ENCODE measurements around the gene CCT7.

CCT7 gene

DNA sequence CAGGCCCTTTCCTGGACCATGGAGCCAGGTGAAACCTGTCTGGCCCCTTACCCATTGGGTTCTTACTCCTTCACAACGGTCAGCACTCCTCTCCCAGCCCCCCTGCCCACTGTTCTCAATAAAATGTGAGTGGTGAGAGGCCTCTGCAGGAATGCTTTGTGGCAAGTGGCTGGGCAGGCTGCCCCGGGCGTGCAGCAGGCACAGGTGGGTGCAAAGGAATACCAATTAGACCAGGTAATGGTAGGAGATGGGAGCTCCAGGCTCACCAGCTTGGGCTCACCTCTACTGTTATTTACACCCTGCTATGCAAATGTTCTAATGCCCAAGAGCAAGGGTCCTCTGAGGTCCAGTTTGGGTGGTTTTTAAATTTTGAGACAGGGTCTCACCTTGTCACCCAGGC is 7.0 kb upstream of the CCT7 start:
- no peak for DNase-seq

DNA sequence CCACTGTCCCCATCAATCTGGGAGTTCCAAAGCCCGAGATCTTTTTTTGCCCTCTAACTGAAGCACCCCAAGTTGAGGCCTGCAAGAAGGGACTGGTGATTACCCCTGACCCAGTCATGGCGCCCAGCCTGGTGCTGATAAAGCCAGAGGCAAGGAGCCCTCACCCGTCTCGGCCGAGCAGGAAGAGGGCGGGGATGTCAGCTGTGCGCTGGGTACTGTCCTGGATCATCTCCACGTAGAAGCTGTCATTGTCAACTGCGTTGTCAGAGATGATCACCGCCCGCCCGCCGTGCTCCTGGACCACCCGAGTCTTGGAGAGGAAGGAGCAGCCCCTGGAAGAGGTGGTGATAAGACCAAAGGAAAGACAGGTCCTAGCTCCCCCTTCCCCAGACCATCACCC is 5.5 kb upstream of the CCT7 start:
- no peak for DNase-seq

DNA sequence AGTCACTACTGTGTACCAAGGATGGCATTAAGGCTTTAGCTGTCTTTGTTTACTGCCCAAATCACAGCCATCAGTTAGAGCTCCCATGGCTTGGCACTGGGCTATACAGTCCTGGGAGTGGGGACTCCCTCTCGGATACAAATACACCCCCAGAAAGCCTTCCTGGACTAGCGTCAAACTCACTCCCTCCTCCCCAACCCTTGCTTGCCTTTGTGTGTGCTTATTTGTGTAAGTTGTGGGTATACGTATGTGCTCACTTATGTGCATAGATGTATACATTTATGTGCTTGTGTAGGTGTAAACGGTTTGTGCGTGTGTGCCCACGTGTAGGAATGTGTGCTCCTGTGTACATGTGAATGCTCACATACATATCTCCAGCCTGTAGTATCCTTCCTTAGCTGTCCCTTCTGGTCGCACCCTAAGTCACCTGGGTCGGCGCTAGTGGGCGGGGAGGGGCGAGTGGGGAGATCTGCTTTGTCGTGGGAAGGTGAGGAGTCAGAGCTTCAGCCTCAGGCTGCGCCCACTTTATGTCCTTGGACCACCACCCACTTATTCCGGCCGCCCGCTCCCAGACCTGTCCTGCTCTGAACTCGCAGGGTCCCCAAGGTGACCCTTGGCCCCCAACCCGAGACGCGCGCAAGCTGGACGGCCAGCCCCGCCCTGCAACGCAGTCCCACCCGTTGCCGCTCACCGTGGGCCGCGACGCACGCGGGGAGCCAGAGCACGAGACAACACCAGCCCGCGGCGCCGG is 1.5 kb upstream of the CCT7 start:
- no peak for DNase-seq

DNA sequence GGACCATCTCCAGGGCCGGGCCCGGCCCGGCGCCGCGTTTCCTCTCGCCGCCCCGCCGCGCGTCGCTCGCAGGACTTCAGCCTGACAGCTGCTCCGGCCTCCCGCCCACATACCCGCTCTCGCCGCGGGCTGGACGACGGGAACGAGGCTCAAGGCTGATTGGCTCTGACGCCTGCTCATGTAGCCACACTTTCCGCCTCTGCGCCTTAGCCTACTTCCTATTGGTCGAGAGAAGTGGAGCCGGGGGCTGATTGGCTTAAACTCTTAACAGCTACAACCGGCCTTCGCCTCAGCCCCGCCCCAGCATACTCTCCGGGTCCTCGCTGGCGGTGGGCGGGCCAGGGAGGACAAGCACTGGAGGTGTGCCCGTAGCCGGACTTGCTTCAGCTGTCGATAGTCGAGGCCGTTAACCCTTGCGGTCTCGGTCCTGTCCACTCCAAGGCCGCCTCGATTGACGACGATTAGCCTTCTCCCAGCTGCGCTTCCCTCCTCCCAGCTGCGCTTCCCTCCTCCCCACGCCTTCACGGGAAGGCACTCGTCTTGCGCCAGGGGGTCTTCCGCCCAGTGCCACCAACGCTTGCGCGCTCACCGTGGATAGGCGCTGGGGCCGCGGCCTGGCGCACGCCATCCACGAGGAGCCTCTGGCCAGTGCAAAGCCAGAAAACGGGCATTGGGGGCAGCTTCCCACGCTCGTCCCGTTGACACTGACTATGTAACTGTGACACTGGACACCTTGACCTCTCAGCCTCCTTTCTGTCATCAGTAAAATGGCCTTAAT is 765 bp upstream of the CCT7 start, which contains the start of gene PRADC1:
PRADC1 (minus strand) TSS at position 86 of the 778 bp plus-strand sequence; CDS start at position 7, 79 bp downstream.
- peak; percentile 92 for DNase-seq

DNA sequence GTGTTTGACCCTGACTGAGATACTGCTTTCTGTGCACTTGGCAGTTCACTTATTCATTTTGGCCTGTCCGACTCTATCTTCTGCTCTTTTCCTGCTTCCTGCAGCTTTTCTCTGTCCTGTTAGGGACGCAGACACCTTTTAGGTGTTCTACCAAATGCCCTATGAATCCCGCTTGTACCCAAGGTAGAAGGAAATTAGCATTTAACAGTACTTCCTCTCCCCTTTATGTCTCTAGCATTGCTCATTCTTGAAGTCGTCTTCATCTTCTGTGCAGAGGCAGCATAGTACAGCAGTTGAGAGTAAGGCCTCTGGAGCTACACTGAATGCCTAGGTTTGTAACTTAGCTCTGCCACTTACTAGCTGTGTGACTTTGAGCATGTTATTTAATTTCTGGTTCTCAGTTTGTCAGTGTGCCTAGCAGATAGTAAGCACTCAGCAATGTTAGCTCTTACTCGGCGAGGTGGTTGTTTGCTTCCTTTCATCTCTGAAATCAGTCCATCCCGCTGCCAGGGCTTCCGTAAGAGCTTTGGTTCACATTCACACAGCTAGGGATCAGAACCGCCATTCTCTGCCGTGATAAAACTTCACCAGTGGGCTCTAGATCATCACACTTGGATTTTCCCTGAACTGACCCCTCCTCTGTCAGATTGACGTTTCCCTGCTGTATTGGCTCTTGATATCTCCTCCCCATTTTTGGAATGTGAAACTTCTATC is 1.4 kb downstream of the CCT7 start:
- DNase-seq = no peak

DNA sequence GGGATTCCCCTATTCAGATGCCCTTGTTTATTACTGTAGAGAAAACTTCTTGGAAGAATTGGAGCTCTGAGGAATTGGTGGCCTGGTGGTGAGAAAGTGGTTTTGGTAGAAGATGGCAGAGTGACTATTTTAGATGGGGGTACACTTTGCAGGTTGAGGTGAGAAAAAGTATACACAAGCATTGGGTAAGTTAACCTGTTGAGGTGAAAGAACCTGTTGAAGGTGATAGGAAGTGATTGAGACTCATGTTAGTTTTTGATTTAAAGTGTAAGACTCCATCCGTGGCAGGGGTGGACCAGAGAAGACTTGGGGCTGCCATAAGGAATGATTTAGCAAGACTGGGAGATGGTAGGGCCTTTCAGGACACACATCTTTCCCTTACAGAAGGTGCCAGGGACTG is 3.1 kb downstream of the CCT7 start:
- no peak for DNase-seq

DNA sequence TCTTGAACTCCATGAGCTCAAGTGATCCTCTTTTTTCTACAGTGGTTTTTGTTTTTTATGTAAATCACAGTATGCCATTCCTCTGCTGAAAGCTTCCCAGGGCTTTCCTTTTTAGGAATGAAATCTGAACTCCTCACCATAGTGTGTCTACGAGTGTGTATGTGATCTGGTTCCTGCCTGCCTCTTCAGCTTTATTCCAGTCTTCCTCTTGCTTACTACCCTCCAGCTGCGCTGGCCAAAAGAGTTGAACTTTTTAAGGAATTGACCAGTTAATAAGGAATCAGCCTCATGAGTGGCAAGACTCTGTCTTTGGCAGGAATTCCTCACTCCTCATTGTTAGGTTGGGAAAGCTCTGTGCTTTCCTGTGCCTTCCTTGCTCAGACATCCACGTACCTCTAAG is 4.0 kb downstream of the CCT7 start:
- no peak for DNase-seq

DNA sequence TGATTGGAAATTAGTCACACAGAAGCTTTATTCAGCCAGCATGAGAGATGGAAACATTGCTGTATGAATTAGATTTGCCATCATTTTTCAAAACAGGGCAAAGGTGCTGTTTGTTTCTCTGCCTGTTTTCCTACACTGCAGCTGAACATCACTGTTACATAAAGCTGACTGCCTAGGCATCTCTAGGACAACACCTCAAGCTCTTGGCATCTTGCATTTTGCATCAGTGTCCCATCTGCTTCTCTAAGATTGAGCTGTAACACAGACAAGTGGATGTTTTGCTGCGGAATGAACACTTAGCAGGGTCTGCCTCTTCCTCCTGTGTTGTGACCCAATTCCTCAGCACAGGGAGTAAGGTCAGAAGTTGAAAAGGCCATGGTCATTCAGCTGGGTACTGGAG is 4.9 kb downstream of the CCT7 start:
- no peak for DNase-seq

DNA sequence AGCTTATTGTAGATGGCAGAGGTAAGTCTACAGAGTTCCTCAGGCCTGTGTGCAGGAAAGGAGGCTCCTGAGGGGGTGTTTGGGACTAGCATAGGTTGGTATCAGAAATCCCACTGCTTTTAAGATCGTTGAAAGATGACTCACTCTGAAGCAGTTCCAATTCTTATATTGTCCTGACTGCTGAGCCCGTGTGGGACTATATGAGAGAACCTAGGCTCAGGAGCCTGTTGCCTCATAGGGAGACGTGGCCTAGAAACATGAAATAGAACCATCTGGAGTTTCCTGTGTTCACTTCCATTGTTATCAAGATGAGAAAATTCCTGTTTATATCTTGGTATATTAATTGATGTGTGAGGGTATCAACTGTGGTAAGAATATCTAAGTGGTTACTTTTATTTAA is 5.7 kb downstream of the CCT7 start:
- DNase-seq = no peak

DNA sequence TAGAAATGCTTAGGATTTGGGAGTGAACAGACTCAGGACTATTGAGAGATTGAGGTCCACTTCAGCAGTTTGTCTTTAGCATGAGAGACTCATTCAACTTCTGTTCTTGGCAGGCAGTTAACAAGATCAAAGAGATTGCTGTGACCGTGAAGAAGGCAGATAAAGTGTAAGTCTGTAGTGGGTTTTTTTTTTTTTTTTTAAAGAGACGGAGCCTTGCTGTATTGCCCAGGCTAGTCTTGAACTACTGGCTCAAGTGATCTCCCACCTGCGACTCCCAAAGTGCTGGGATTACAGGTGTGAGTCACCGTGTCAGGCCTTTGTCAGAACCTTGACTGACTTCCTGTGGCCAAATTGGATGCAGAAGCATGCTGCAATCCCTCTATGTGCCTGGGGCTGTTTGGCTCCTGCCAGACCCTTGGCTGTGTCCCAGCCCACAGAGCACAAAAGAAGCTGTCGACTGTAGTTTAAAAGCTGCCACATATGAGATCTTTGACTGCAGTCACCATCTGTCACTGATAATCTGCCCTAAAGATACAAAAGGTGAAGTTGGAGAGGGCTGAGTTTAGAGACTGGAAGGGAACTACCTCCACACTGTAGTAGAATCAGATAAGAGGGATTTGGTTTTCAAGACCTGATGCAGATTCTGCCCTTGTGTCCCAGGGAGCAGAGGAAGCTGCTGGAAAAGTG is 9.9 kb downstream of the CCT7 start:
- DNase-seq = no peak

DNA sequence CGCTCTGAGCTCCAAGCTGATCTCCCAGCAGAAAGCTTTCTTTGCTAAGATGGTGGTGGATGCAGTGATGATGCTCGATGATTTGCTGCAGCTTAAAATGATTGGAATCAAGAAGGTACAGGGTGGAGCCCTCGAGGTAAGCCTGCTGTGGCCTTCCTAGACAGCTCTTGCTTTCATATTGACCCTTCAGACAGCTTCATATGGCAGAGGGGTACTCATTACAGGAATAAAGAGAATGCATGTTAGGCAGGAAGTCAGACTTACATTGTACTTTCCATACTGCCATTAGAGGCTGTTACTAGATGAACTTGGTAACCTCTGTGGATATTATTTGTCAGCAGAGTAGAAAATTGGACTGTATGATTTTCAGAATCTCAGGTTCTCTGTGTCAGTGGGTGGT is 10.5 kb downstream of the CCT7 start:
- DNase-seq = no peak

DNA sequence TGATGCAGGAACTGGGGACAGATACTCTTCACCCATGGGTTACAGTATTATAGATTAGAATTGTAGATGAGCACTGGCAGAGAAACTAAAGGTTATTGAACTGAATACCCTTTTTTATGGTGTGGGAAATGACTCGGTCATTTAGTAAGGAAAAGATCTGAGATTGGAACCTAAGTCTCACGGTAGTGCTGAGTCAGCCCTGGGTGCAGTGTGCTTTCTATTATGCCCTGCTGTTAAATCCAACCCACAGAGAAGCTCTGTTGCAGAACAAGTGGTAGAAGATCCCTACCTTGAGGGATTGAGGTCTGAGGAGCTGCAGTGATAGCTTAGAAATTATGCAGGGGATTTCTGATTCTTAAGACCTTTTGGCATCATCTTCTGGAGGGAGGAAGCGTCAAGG is 12.7 kb downstream of the CCT7 start:
- DNase-seq = no peak

DNA sequence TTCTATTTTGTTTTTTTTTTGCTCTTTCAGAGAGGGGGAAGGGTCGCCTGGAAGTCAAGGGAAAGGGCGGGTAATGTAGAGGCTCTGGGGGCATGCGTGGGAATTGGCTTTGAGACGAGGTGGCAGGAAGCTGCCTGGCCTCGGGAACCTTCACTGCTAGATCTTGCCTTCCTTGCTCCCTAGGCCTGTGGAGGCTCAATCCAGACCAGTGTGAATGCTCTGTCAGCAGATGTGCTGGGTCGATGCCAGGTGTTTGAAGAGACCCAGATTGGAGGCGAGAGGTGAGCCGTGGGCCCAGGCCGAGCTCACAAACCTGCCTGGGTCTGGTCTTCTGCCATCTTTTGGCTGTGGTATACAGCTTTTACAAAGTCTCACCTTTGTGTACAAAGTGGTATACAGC is 15.5 kb downstream of the CCT7 start:
- DNase-seq = no peak

DNA sequence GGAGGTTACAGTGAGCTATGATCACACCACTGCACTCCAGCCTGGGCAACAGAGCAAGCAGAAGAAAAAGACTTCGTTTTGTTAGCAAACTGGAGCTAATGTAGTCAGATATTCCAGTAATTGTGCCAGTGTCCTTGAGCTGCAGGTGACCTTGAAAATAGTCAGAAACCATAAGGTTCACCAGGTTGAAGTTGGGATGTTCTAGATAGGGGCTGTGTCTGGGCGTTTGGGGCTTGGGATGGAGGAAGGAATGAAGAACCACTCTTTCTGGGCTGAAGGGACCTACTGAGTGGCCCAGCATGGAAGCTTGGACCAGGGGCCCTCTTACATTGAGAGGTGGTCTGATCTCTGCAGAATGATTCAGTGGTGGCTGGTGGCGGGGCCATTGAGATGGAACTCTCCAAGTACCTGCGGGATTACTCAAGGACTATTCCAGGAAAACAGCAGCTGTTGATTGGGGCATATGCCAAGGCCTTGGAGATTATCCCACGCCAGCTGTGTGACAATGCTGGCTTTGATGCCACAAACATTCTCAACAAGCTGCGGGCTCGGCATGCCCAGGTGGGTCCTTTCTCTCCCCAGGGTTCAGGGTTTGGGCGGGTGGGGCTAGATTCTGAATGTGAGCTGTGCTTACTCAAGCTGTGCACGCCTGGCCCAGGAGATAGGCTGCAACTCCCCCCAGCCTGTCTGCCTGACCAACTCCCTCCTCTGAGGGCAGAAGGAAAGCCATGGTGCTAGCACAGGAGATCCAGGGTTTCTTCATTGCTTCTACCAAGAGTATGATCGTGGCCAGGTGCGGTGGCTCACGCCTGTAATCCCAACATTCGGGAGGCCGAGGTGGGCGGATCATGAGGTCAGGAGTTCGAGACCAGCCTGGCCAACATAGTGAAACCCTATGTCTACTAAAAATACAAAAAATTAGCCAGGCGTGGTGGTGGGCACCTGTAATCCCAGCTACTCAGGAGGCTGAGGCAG is 17.1 kb downstream of the CCT7 start:
- no peak for DNase-seq

DNA sequence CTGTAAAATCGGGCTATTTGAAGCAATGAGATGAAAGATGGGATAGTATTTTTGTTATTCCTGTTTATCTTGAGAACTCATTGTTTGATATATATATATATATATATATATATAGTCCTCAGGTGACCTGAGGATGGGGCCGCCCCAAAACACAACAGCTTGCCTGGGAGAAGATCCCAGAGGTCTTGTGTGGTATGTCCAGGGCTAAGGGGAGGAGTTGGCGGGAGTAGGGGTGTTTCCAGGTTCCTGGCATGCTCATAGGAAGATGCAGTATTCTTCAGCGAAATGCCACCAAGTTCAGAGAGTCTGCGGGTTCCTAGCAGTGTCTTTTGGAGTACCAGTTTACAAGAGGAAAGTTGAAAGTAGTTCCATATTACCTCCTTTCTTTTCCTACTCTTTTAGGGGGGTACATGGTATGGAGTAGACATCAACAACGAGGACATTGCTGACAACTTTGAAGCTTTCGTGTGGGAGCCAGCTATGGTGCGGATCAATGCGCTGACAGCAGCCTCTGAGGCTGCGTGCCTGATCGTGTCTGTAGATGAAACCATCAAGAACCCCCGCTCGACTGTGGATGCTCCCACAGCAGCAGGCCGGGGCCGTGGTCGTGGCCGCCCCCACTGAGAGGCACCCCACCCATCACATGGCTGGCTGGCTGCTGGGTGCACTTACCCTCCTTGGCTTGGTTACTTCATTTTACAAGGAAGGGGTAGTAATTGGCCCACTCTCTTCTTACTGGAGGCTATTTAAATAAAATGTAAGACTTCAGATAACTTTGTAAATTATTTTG is 18.3 kb downstream of the CCT7 start:
- no peak for DNase-seq

DNA sequence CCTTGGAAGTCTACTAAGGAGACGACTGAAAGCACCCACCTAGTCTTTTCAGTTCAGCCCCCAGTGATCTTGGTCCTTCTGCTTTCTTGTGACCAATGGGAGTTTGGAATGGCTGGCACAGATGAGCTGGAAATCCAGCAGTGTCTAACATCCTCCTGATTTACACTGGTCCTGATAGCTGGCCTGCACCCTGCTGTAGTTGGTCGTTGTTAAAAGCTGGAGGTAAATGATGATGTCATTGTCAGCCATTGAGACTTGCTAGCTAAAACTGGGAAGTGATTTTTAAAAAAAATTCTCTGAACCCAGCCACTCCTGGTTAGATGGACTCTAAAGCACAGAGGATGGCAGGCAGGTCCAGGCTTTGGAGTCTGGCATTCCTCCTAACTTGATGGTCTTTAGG is 19.3 kb downstream of the CCT7 start:
- no peak for DNase-seq

DNA sequence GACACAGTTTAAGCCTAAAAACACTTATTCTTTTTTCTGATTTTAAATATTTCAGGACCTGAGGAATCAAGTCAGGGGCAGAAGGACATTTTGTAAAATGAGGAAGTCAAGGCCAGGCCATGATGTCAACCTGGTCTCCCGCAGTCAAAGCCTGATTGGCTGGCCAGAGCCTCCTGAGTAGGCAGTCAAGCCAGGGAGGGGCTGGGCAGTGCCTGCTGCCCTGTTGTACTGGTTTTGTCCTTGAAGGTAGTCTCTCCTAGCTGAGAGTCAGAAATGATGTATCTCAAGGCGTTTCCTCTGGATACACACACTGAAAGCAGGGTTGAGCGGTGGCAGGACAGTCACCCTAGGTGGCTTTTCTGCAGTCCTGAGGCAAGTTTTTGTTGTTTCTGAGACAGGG is 19.8 kb downstream of the CCT7 start:
- no peak for DNase-seq

DNA sequence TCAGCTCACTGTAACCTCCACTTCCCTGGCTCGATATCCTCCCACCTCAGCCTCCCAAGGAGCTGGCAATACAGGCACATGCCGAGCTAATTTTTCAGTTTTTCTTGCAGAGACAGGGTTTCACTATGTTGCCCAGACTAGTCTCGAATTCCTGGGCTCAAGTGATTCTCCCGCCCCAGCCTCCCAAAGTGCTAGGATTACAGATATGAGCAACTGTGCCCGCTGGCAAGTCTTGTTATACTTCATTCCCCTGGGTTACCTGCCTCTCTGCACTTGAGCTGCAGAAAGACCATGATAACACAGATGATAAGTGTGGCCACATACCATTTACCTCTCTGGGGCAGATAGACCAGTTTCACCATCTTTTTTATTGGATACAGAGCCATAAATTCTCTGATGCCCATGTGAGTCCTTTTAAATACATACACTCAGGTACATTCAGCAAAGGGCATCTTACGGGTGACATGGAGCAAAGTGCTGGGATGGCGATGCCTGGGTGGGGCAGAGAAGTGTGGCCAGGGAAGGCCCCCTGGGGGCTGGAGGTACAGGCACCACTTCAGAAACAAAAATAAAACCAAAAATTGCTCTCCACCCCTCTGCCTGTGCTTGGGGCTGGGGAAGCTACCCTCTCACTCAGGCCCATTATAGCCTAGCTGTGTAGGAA is 20.4 kb downstream of the CCT7 start:
- DNase-seq = no peak

DNA sequence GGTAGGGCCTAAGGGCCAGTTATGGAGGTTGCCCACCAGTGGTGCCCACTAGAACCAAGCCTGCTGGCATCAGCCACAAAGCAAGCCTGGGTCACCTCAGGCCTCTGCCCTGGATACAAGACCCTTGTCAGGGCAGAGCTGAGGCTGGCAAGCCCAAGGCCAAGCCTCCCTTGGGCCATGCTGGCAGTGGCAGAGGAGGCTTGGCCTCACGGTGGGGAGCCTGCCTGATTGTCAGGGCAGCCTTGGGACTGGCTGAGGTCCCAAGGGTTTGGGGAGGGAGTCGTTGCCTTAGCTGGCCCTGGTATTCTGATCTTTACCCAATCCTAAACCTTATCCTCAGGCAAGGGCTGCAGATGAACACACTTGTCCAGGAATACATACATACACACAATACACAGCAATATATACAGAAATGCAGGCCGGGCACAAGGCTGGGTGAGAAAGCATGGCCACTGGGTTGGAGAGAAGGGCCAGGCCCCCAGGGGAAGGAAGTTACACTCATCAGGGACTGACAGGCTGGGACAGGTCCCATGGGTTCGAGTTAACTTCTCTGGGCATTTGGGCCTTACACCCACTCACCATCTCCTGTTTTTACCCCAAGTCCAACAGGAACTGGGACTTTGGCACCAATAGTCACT is 21.0 kb downstream of the CCT7 start:
- no peak for DNase-seq
